Endothelial cell of umbilical vein (primary cell): Measurements from ENCODE around the gene MC5R. TPM values are rescaled to one million over a fixed set of nuclear protein-coding genes. Genes with fewer than 3 reads are reported as not detected.
"Not testable (repeated sequence)": the region's sequence is repeated elsewhere in the genome, so short reads cannot be mapped to it uniquely, and the experiment has no call there.

Experiments
- BruUV-seq: library from RNA; stranded (reverse); fragments of 400-500 nt; replicated peaks from 2 replicates; lab custom pipeline; 2021; lab: Mats Ljungman, UMichigan
- CTCF ChIA-PET: fragments of 300-600, 350-600 bp; sonication (Branson Sonifier 250); formaldehyde crosslinking; loops from one replicate; lab custom pipeline; 2021; ENCODE audit warnings: antibody characterized with exemption, inconsistent platforms; lab: Charles Lee
- POLR2A ChIA-PET: fragments of 300-600, 350-600 bp; sonication (Branson Sonifier 250); formaldehyde crosslinking; loops from one replicate; lab custom pipeline; 2021; ENCODE audit warnings: antibody characterized with exemption, inconsistent platforms; lab: Charles Lee
- DNase-seq: peaks from one replicate; pipeline ENCODE4 v3.0.0-alpha.2; 2011; ENCODE audit warnings: low read depth, low spot score
- FAIRE-seq: peaks from 2 replicates; lab custom pipeline; 2011; peaks lifted over from hg19 to GRCh38; lab: Jason Lieb, UNC
- H2AFZ ChIP-seq: 2 replicates; pipeline ENCODE4 v1.6.0; 2012; ENCODE audit warnings: low read depth, low read length, control low read depth, inconsistent platforms
- H3K27ac ChIP-seq: 2 replicates; pipeline ENCODE4 v1.5.1; 2011; ENCODE audit warnings: low read depth, mild to moderate bottlenecking, control low read depth, low read length, moderate library complexity; ENCODE audit not compliant: insufficient read depth
- H3K27me3 ChIP-seq, 2 experiments: 2 replicates each; pipeline versions ENCODE4 v1.6.0 to v1.6.1; 2011; ENCODE audit warnings: low read length in 2 of 2, mixed read lengths in 1 of 2; ENCODE audit not compliant: control insufficient read depth in 2 of 2, insufficient read depth in 2 of 2
- H3K36me3 ChIP-seq, 2 experiments: 2 replicates in 1 of 2; 3 replicates in 1 of 2; pipeline ENCODE4 v1.5.1; 2011; ENCODE audit warnings: low read length in 2 of 2, mild to moderate bottlenecking in 1 of 2, moderate library complexity in 1 of 2; ENCODE audit not compliant: control insufficient read depth in 2 of 2, insufficient read depth in 2 of 2; ENCODE audit errors: extremely low read depth in 1 of 2
- H3K4me1 ChIP-seq: 3 replicates; pipeline ENCODE4 v1.5.1; 2011; ENCODE audit warnings: mild to moderate bottlenecking, low read length; ENCODE audit not compliant: control insufficient read depth, insufficient read depth; ENCODE audit errors: extremely low read depth
- H3K4me2 ChIP-seq: 2 replicates; pipeline ENCODE4 v1.6.1; 2011; ENCODE audit warnings: low read length, control low read depth, mixed read lengths; ENCODE audit not compliant: insufficient read depth
- H3K4me3 ChIP-seq, 3 experiments: fragments of 200-600 bp in 1 of 3; sonication (generic), shearing (Covaris generic) in 1 of 3; replicated peaks in 1 of 3; 2 replicates each; pipeline ENCODE4 v1.5.1; 2011 to 2016; ENCODE audit warnings: control low read depth in 3 of 3, low read length in 3 of 3, mild to moderate bottlenecking in 2 of 3, inconsistent platforms in 1 of 3, low read depth in 1 of 3, moderate library complexity in 1 of 3; ENCODE audit not compliant: insufficient read depth in 1 of 3
- H3K79me2 ChIP-seq: 2 replicates; pipeline ENCODE4 v1.6.0; 2012; ENCODE audit warnings: low read length, inconsistent platforms; ENCODE audit not compliant: control insufficient read depth, insufficient read depth
- H3K9ac ChIP-seq: replicated peaks from 2 replicates; pipeline ENCODE3; 2011; ENCODE audit warnings: low read length, control low read depth; ENCODE audit not compliant: insufficient read depth; ENCODE audit errors: extremely low read depth
- H3K9me1 ChIP-seq: replicated peaks from 3 replicates; pipeline ENCODE4 v1.6.0; 2011; ENCODE audit warnings: mild to moderate bottlenecking, low read length; ENCODE audit not compliant: control insufficient read depth, insufficient read depth; ENCODE audit errors: extremely low read depth
- H3K9me3 ChIP-seq: replicated peaks from 2 replicates; pipeline ENCODE4 v1.5.1; 2012; ENCODE audit warnings: low read length, inconsistent platforms; ENCODE audit not compliant: control insufficient read depth, insufficient read depth
- H4K20me1 ChIP-seq: replicated peaks from 2 replicates; pipeline ENCODE3; 2011; ENCODE audit warnings: mild to moderate bottlenecking, low read length; ENCODE audit not compliant: control insufficient read depth, insufficient read depth; ENCODE audit errors: extremely low read depth
- EZH2 ChIP-seq: IDR thresholded peaks from 2 replicates; pipeline ENCODE4 v1.6.1; 2012; ENCODE audit warnings: borderline replicate concordance, low read depth, mild to moderate bottlenecking, moderate library complexity, low read length, inconsistent platforms; ENCODE audit not compliant: severe bottlenecking
- FOS ChIP-seq: IDR thresholded peaks from 2 replicates; pipeline ENCODE4 v1.6.1; 2011; ENCODE audit warnings: mild to moderate bottlenecking, low read length, moderate library complexity, borderline replicate concordance; ENCODE audit not compliant: insufficient read depth
- GATA2 ChIP-seq: IDR thresholded peaks from 2 replicates; pipeline ENCODE4 v1.7.0; 2011; ENCODE audit warnings: low read depth, mild to moderate bottlenecking, moderate library complexity, mixed read lengths, low read length; ENCODE audit not compliant: insufficient read length, insufficient read depth
- JUN ChIP-seq: IDR thresholded peaks from 2 replicates; pipeline ENCODE4 v1.6.1; 2011; ENCODE audit warnings: borderline replicate concordance, low read depth; ENCODE audit not compliant: insufficient read length, insufficient read depth
- MYC ChIP-seq: IDR thresholded peaks from one replicate; pipeline ENCODE4 v1.6.1; 2011; ENCODE audit warnings: mild to moderate bottlenecking, low read depth, low read length
- POLR2A ChIP-seq: IDR thresholded peaks from 2 replicates; pipeline ENCODE4 v1.6.1; 2012; ENCODE audit warnings: low read depth, mild to moderate bottlenecking, control low read depth, low read length
- POLR2AphosphoS5 ChIP-seq: IDR thresholded peaks from 2 replicates; pipeline ENCODE4 v1.6.1; 2012; ENCODE audit warnings: low read depth, mild to moderate bottlenecking, control low read depth, low read length, moderate library complexity; ENCODE audit not compliant: insufficient read depth
- dilution Hi-C: fragments of 300-500 bp; cut with MboI; formaldehyde crosslinking; loops from one replicate; pipeline ENCODE4 v1.15.0; 2019; ENCODE audit warnings: low sequenced_read_pairs; ENCODE audit not compliant: extremely low pct_ligation_motif_present
- intact Hi-C: fragments of 100-400 bp; cut with micrococcal nuclease; formaldehyde crosslinking; loops from one replicate; pipeline ENCODE4 v1.10.0; 2022
- polyA plus RNA-seq, 4 experiments: library from polyadenylated mRNA; depleted of rRNA in 3 of 4; stranded (reverse) in 3 of 4; unstranded in 1 of 4; fragments of >200 nt; gene quantifications; 2 replicates each; pipeline versions ENCODE4 v1.2.1 to v1.2.3, GENCODE V29; 2011 to 2012; ENCODE audit warnings: missing spikeins in 1 of 4
- total RNA-seq: library from RNA; stranded (reverse); gene quantifications from 2 replicates; pipeline ENCODE4 v1.2.3, GENCODE V29; 2021
- TF ChIP-seq, protein P1 (sequence below), 2 donors: IDR thresholded peaks; 1 replicate in 1 of 2; 2 replicates in 1 of 2; pipeline ENCODE4 v1.5.1; 2011; ENCODE audit warnings: low read length in 2 of 2, mild to moderate bottlenecking in 2 of 2, moderate library complexity in 2 of 2, control low read depth in 1 of 2, inconsistent platforms in 1 of 2, low read depth in 1 of 2; ENCODE audit not compliant: insufficient read depth in 1 of 2; ENCODE audit errors: extremely low read depth in 1 of 2
- TF ChIP-seq, protein P2 (sequence below): IDR thresholded peaks from 2 replicates; pipeline ENCODE4 v1.6.1; 2011; ENCODE audit not compliant: insufficient read depth, insufficient read length

The MC5R gene
- total and polyA plus RNA-seq, 2 donors (not counting 3 experiments of a cell fraction or from before 2014, with no cell fraction given): not detected

DNA sequence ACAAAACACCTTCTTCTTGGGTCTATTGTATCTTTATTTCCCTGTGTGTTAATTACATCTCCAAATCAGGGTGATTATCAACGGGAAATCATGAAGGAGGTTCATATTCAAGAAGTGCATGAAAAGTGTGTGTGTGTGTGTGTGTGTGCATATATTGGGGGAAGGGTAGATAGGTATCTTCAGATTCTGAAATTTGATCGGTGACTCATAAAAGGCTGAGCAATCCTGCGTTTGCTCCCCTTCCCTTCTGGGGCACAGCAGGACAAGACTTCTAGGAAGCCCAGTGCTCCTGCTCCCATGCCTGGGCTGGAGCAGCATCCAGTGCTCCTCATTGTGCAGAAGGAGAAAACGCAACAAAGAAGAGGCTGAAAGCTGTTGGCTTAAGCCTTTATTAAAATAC lies 25.8 kb downstream of the MC5R start:
- Histone ChIP-seq H3K4me3 (no peak overlapping the region), H3K27ac (no peak overlapping the region), H3K9me1 (no peaks in the 10 kb centered on the region), H2AFZ (no peak overlapping the region), H3K4me1 (no peaks in the 10 kb centered on the region), H3K9ac (no peak overlapping the region), H3K27me3 (no peaks in the 10 kb centered on the region), H4K20me1 (no peaks in the 10 kb centered on the region), H3K4me2 (no peak overlapping the region), H3K9me3 (peaks cover 2% of the 10 kb centered on the region), H3K36me3 (no peaks in the 10 kb centered on the region), H3K79me2 (no peaks in the 10 kb centered on the region)
- ChIA-PET CTCF (no interaction called here), POLR2A (no interaction called here)
- TF ChIP-seq MYC (no peak), JUN (no peak), EZH2 (no peak), POLR2A (no peak), POLR2AphosphoS5 (no peak), FOS (no peak), GATA2 (no peak)
- TF ChIP-seq, protein P1, sequence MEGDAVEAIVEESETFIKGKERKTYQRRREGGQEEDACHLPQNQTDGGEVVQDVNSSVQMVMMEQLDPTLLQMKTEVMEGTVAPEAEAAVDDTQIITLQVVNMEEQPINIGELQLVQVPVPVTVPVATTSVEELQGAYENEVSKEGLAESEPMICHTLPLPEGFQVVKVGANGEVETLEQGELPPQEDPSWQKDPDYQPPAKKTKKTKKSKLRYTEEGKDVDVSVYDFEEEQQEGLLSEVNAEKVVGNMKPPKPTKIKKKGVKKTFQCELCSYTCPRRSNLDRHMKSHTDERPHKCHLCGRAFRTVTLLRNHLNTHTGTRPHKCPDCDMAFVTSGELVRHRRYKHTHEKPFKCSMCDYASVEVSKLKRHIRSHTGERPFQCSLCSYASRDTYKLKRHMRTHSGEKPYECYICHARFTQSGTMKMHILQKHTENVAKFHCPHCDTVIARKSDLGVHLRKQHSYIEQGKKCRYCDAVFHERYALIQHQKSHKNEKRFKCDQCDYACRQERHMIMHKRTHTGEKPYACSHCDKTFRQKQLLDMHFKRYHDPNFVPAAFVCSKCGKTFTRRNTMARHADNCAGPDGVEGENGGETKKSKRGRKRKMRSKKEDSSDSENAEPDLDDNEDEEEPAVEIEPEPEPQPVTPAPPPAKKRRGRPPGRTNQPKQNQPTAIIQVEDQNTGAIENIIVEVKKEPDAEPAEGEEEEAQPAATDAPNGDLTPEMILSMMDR (IDR thresholded peaks at IDR 0.05; ENCODE audit: extremely low read depth in 1 of 2, insufficient read depth in 1 of 2, low read depth in 1 of 2, low read length in 2 of 2): no peak
- TF ChIP-seq, protein P2, sequence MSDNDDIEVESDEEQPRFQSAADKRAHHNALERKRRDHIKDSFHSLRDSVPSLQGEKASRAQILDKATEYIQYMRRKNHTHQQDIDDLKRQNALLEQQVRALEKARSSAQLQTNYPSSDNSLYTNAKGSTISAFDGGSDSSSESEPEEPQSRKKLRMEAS: no peak
- FAIRE-seq: no peak
- no peak for DNase-seq
- intact Hi-C loops (no loop called here), dilution Hi-C loops (no loop called here)
- no TSS peak for BruUV-seq

DNA sequence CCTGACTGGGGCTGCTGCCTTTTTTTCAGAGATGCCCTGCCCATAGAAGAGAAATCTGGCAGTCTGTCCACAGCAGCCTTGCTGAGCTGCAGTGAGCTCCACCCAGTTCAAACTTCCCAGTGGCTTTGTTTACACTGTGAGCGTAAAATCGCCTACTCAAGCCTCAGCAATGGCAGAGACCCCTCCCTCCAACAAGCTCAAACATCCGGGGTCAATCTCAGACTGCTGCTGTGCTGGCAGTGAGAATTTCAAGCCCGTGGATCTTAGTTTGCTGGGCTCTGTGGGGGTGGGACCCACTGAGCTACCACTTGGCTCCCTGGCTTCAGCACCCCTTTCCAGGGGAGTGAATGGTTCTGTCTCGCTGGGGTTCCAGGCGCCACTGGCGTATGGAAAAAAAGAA lies 38.9 kb downstream of the MC5R start:
- BruUV-seq, H3K9ac ChIP-seq, H3K4me1 ChIP-seq, H3K27me3 ChIP-seq, H3K79me2 ChIP-seq, H4K20me1 ChIP-seq, intact Hi-C loops, H3K9me1 ChIP-seq, POLR2A ChIA-PET, FAIRE-seq, DNase-seq, H3K36me3 ChIP-seq, H2AFZ ChIP-seq, H3K9me3 ChIP-seq, H3K4me2 ChIP-seq, dilution Hi-C loops, H3K4me3 ChIP-seq, H3K27ac ChIP-seq: not testable (repeated sequence)
- CTCF ChIA-PET: interaction anchor here (1.8 kb wide), 1 partner anchor 39 kb away, joined by 4 read pairs; the partner anchor contains the start of gene MC5R
